ENCODE measurements around the gene ARMC9.
"Not testable (repeated sequence)": the region's sequence is repeated elsewhere in the genome, so short reads cannot be mapped to it uniquely, and the experiment has no call there.

ARMC9 gene

GRCh38 chr2:231198291-231199173 lies at the start of gene ARMC9:
Gene ARMC9, plus strand, starts transcription at chr2:231198631. Its CDS starts 7,608 bp downstream, at chr2:231206239.
- DNase-seq = peak; percentile 70 to 72

- no peak for DNase-seq
Measured at GRCh38 chr2:231152800-231153557, 45.5 kb upstream of the ARMC9 start.

GRCh38 chr2:231159306-231159705 lies 39.1 kb upstream of the ARMC9 start:
- DNase-seq = no peak

- DNase-seq = no peak
Measured at GRCh38 chr2:231160701-231161100, 37.7 kb upstream of the ARMC9 start.

- no peak for DNase-seq
Measured at GRCh38 chr2:231161252-231161839, 37.1 kb upstream of the ARMC9 start.

- no peak for DNase-seq
Measured at GRCh38 chr2:231161877-231162329, 36.5 kb upstream of the ARMC9 start.

GRCh38 chr2:231163011-231163410 lies 35.4 kb upstream of the ARMC9 start:
- DNase-seq = no peak

- no peak for DNase-seq
Measured at GRCh38 chr2:231163414-231164095, 34.9 kb upstream of the ARMC9 start.

GRCh38 chr2:231167745-231168459 lies 30.5 kb upstream of the ARMC9 start:
- DNase-seq = no peak

GRCh38 chr2:231168460-231169139 lies 29.8 kb upstream of the ARMC9 start:
- no peak for DNase-seq

- DNase-seq = no peak
Measured at GRCh38 chr2:231169488-231169887, 28.9 kb upstream of the ARMC9 start.

GRCh38 chr2:231170055-231170454 lies 28.4 kb upstream of the ARMC9 start:
- DNase-seq = no peak

- DNase-seq = no peak
Measured at GRCh38 chr2:231172025-231172424, 26.4 kb upstream of the ARMC9 start.

GRCh38 chr2:231174211-231174651 lies 24.2 kb upstream of the ARMC9 start:
- DNase-seq = no peak

- no peak for DNase-seq
Measured at GRCh38 chr2:231176066-231176465, 22.4 kb upstream of the ARMC9 start.

- no peak for DNase-seq
Measured at GRCh38 chr2:231177156-231178025, 21.0 kb upstream of the ARMC9 start.

GRCh38 chr2:231178805-231179204 lies 19.6 kb upstream of the ARMC9 start:
- not testable (repeated sequence) for DNase-seq

GRCh38 chr2:231181860-231182512 lies 16.4 kb upstream of the ARMC9 start:
- peak in 1 of 2 donors; percentile 62 for DNase-seq

- no peak for DNase-seq
Measured at GRCh38 chr2:231182513-231182899, 15.9 kb upstream of the ARMC9 start.

- DNase-seq = no peak
Measured at GRCh38 chr2:231183851-231184250, 14.6 kb upstream of the ARMC9 start.

All from CD4-positive, alpha-beta T cell treated with Interleukin-4 for 1 hour (primary cell).